ENCODE measurements around the gene FAM98C. TPM values are rescaled to one million over a fixed set of nuclear protein-coding genes. Genes with fewer than 3 reads are reported as not detected.

The FAM98C gene
- total RNA-seq, 1 donor from 2014 or later = 16.0 TPM

- no peaks in the 10 kb centered on the region for H3K9me3 Mint-ChIP-seq (ENCODE audit: low read depth)
- no peak overlapping the region for H3K4me3 Mint-ChIP-seq (ENCODE audit: unreplicated experiment)
- DNase-seq (ENCODE audit: low spot score) = no peak
- no peak for TF ChIP-seq CTCF (IDR thresholded peaks at IDR 0.05)
- H3K27ac Mint-ChIP-seq (ENCODE audit: unreplicated experiment) = no peak overlapping the region
- no peaks in the 10 kb centered on the region for H3K36me3 Mint-ChIP-seq (ENCODE audit: low read depth)
- H3K27me3 Mint-ChIP-seq (ENCODE audit: low read depth) = peaks cover 25% of the 10 kb centered on the region
- H3K4me1 Mint-ChIP-seq (ENCODE audit: low read depth) = no peaks in the 10 kb centered on the region
Measured at GRCh38 chr19:38451036-38451435, 48.1 kb downstream of the FAM98C start.

DNA sequence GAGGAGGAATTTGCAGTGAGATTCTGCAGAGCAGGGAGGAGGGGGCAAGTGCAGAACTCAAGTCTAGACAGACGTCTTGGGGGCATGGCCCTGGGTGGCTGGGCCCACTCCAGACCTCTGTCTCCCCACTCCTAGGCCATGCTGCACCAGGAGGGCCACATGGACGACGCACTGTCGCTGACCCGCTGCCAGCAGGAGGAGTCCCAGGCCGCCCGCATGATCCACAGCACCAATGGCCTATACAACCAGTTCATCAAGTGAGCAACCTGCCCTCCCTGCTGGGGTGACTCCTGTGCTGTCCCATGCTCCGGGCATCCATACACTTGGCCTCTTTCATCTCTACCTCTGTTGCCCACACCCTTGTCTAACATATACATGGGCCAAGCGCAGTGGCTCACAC, 48.7 kb downstream of the FAM98C start:
- Mint-ChIP-seq H3K27me3 (ENCODE audit: low read depth) (peaks cover 24% of the 10 kb centered on the region), H3K4me3 (ENCODE audit: unreplicated experiment) (no peak overlapping the region), H3K4me1 (ENCODE audit: low read depth) (no peaks in the 10 kb centered on the region), H3K36me3 (ENCODE audit: low read depth) (no peaks in the 10 kb centered on the region), H3K9me3 (ENCODE audit: low read depth) (no peaks in the 10 kb centered on the region), H3K27ac (ENCODE audit: unreplicated experiment) (no peak overlapping the region)
- DNase-seq (ENCODE audit: low spot score) = no peak
- TF ChIP-seq CTCF (IDR thresholded peaks at IDR 0.05) = no peak

- H3K9me3 Mint-ChIP-seq (ENCODE audit: low read depth) = no peaks in the 10 kb centered on the region
- no peak for DNase-seq (ENCODE audit: low spot score)
- H3K36me3 Mint-ChIP-seq (ENCODE audit: low read depth) = peaks cover 1% of the 10 kb centered on the region
- H3K27ac Mint-ChIP-seq (ENCODE audit: unreplicated experiment) = no peak overlapping the region
- no peak overlapping the region for H3K4me3 Mint-ChIP-seq (ENCODE audit: unreplicated experiment)
- H3K4me1 Mint-ChIP-seq (ENCODE audit: low read depth) = no peaks in the 10 kb centered on the region
- no peak for TF ChIP-seq CTCF (IDR thresholded peaks at IDR 0.05)
- peaks cover 31% of the 10 kb centered on the region for H3K27me3 Mint-ChIP-seq (ENCODE audit: low read depth)
Measured at GRCh38 chr19:38452430-38453366, 49.8 kb downstream of the FAM98C start.

GRCh38 chr19:38453596-38453995, 50.7 kb downstream of the FAM98C start:
- TF ChIP-seq CTCF (IDR thresholded peaks at IDR 0.05) = no peak
- no peaks in the 10 kb centered on the region for H3K4me1 Mint-ChIP-seq (ENCODE audit: low read depth)
- H3K27ac Mint-ChIP-seq (ENCODE audit: unreplicated experiment) = no peak overlapping the region

GRCh38 chr19:38455031-38455430, 52.1 kb downstream of the FAM98C start:
- H3K9me3 Mint-ChIP-seq (ENCODE audit: low read depth) = no peaks in the 10 kb centered on the region
- TF ChIP-seq CTCF (IDR thresholded peaks at IDR 0.05) = no peak
- H3K27me3 Mint-ChIP-seq (ENCODE audit: low read depth) = peaks cover 16% of the 10 kb centered on the region
- H3K27ac Mint-ChIP-seq (ENCODE audit: unreplicated experiment) = no peak overlapping the region
- H3K4me1 Mint-ChIP-seq (ENCODE audit: low read depth) = no peaks in the 10 kb centered on the region
- no peak overlapping the region for H3K4me3 Mint-ChIP-seq (ENCODE audit: unreplicated experiment)
- H3K36me3 Mint-ChIP-seq (ENCODE audit: low read depth) = peaks cover 1% of the 10 kb centered on the region
- DNase-seq (ENCODE audit: low spot score) = no peak

More at GRCh38 chr19:38453596-38453995, 50.7 kb downstream of the FAM98C start:
- Mint-ChIP-seq H3K4me3 (ENCODE audit: unreplicated experiment) (no peak overlapping the region), H3K9me3 (ENCODE audit: low read depth) (no peaks in the 10 kb centered on the region), H3K27me3 (ENCODE audit: low read depth) (peaks cover 26% of the 10 kb centered on the region), H3K36me3 (ENCODE audit: low read depth) (peaks cover 1% of the 10 kb centered on the region)
- DNase-seq (ENCODE audit: low spot score) = no peak
